Measurements from ENCODE around the gene SLC29A3.
A peak's percentile ranks its signal among the peaks of the same experiment; 100 is the strongest.

The SLC29A3 gene

DNA sequence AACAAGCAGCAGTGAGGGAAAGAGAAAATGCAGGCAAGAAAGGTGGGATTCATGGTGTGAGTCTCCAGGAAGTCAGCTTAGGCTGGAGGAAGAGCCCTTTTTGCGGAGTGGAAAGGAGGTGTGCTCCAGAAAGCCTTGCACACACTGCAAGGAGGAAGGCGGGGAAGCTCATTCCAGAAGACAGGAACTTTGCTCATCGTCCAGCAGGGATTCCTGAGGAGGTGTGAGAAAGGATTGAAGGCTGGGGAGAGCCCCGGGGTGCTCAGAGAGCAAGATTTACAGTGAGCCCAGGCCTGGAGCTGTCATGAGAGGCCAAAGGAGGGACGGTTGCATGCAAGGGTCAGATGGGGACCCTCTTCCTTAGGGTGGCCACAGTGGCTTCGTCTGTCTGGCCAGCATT, 17.6 kb downstream of the SLC29A3 start:
- H3K4me3 ChIP-seq (ENCODE audit: control insufficient read depth, low read depth, low read length), result no peak overlapping the region
- no peak for DNase-seq (ENCODE audit: low read depth)
- TF ChIP-seq, protein P1, sequence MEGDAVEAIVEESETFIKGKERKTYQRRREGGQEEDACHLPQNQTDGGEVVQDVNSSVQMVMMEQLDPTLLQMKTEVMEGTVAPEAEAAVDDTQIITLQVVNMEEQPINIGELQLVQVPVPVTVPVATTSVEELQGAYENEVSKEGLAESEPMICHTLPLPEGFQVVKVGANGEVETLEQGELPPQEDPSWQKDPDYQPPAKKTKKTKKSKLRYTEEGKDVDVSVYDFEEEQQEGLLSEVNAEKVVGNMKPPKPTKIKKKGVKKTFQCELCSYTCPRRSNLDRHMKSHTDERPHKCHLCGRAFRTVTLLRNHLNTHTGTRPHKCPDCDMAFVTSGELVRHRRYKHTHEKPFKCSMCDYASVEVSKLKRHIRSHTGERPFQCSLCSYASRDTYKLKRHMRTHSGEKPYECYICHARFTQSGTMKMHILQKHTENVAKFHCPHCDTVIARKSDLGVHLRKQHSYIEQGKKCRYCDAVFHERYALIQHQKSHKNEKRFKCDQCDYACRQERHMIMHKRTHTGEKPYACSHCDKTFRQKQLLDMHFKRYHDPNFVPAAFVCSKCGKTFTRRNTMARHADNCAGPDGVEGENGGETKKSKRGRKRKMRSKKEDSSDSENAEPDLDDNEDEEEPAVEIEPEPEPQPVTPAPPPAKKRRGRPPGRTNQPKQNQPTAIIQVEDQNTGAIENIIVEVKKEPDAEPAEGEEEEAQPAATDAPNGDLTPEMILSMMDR (conservative IDR thresholded peaks at IDR 0.05; ENCODE audit: control insufficient read depth, insufficient read depth, low read depth, low read length), result no peak

- TF ChIP-seq, protein P1 (conservative IDR thresholded peaks at IDR 0.05; ENCODE audit: control insufficient read depth, insufficient read depth, low read depth, low read length), result no peak
- no peak for DNase-seq (ENCODE audit: low read depth)
- H3K4me3 ChIP-seq (ENCODE audit: control insufficient read depth, low read depth, low read length), result no peak overlapping the region
These were observed 18.2 kb downstream of the SLC29A3 start for GRCh38 chr10:71337219-71337701.

- TF ChIP-seq, protein P1 (conservative IDR thresholded peaks at IDR 0.05; ENCODE audit: control insufficient read depth, insufficient read depth, low read depth, low read length), result no peak
- no peak overlapping the region for H3K4me3 ChIP-seq (ENCODE audit: control insufficient read depth, low read depth, low read length)
- no peak for DNase-seq (ENCODE audit: low read depth)
These were observed 19.9 kb downstream of the SLC29A3 start for GRCh38 chr10:71338728-71339495.

GRCh38 chr10:71339796-71340589, 20.9 kb downstream of the SLC29A3 start:
- DNase-seq (ENCODE audit: low read depth), result no peak
- H3K4me3 ChIP-seq (ENCODE audit: control insufficient read depth, low read depth, low read length), result no peak overlapping the region
- TF ChIP-seq, protein P1 (conservative IDR thresholded peaks at IDR 0.05; ENCODE audit: control insufficient read depth, insufficient read depth, low read depth, low read length), result no peak

DNA sequence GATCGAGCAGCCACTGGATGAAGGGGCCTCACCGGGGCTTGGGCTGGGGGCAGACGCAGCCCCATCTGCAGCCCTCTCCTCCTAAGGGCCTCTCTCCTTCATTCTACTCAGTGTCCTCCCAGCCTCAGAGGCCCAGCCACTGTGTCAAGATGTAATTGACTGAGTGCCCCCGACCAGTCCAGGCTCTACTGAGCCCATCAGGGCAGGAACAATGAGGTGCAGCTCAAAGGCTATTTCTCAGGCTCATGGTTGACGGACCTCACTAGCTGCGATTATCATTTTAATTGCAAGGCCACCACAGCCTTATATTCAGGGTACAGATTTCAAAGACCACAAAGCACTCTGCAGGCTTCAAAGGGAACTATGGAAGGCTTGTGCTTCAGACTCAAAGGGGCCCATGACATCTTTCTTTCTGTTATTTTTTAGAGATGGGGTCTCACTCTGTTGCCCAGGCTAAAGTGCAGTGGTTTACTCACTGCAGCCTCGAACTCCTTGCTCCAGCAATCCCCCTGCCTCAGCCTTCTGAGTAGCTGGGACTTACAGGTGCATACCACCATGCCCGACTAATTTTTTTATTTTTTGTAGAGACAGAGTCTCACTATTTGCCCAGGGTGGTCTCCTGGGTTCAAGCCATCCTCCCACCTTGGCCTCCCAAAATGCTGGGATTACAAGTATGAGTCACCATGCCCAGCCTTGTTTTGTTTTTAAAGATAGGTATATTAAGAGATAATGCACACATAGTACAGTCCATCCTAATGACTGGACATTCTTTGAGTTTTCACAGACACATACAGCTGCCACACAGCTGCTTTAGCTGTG, 23.7 kb downstream of the SLC29A3 start:
- no peak overlapping the region for H3K4me3 ChIP-seq (ENCODE audit: control insufficient read depth, low read depth, low read length)
- DNase-seq (ENCODE audit: low read depth), result no peak
- TF ChIP-seq, protein P1 (conservative IDR thresholded peaks at IDR 0.05; ENCODE audit: control insufficient read depth, insufficient read depth, low read depth, low read length), result no peak

- DNase-seq (ENCODE audit: low read depth), result peak; percentile 11
- no peak overlapping the region for H3K4me3 ChIP-seq (ENCODE audit: control insufficient read depth, low read depth, low read length)
- TF ChIP-seq, protein P1 (conservative IDR thresholded peaks at IDR 0.05; ENCODE audit: control insufficient read depth, insufficient read depth, low read depth, low read length), result no peak
These were observed 24.3 kb downstream of the SLC29A3 start for GRCh38 chr10:71343392-71343773.

Data from fibroblast of mammary gland (primary cell).